ENCODE results near the gene ORC3.

- TF ChIP-seq POLR2A (IDR thresholded peaks at IDR 0.05) = no peak
- TF ChIP-seq CTCF (IDR thresholded peaks at IDR 0.05) = no peak
Measured at GRCh38 chr6:87641065-87641692, 51.2 kb downstream of the ORC3 start.

Measured in uterus (tissue), 2 donors.